A549 (cell line): Measurements from ENCODE around the gene SIGLEC8. TPM values are rescaled to one million over a fixed set of nuclear protein-coding genes. Genes with fewer than 3 reads are reported as not detected.
"Not testable (repeated sequence)": the region's sequence is repeated elsewhere in the genome, so short reads cannot be mapped to it uniquely, and the experiment has no call there.

Experiments used
- ATAC-seq, 2 experiments: fragments of 200-7000 bp in 1 of 2; fragments of >200 bp in 1 of 2; cut with Nextera tagmentation in 1 of 2; cut with Tn5 transposase in 1 of 2; 3 replicates each; pipeline versions ENCODE4 v1.8.0 to v1.9.1; 2018 to 2020; ENCODE audit warnings: mild to moderate bottlenecking in 1 of 2, moderate library complexity in 1 of 2
- CTCF ChIA-PET: fragments of 300-600 bp; sonication (Branson Sonifier 250); formaldehyde crosslinking; extraction: SDS; loops from one replicate; lab custom pipeline; 2021; ENCODE audit warnings: antibody characterized with exemption, inconsistent platforms; lab: Yijun Ruan, JAX
- POLR2A ChIA-PET: fragments of 350-600 bp; formaldehyde crosslinking; extraction: SDS; loops from one replicate; lab custom pipeline; 2021; ENCODE audit warnings: antibody characterized with exemption, inconsistent platforms; lab: Yijun Ruan, JAX
- DNase-seq, 2 experiments: peaks; one replicate each; pipeline versions ENCODE4 v3.0.0 to v3.0.0-alpha.2; 2011 to 2016; ENCODE audit warnings: low read depth in 1 of 2, low spot score in 1 of 2
- FAIRE-seq: peaks from 2 replicates; lab custom pipeline; 2011; peaks lifted over from hg19 to GRCh38; lab: Jason Lieb, UNC
- H3K27ac ChIP-seq, 2 experiments: fragments of >200 bp; sonication (Bioruptor Twin); formaldehyde crosslinking; 3 replicates each; pipeline ENCODE4 v1.5.1; 2016 to 2017
- H3K4me1 ChIP-seq: fragments of >200 bp; sonication (Bioruptor Twin); formaldehyde crosslinking; 3 replicates; pipeline ENCODE4 v1.6.1; 2016
- H3K4me2 ChIP-seq: fragments of >200 bp; sonication (Bioruptor Twin); formaldehyde crosslinking; 3 replicates; pipeline ENCODE4 v1.6.1; 2016
- H3K4me3 ChIP-seq: fragments of >200 bp; sonication (Bioruptor Twin); formaldehyde crosslinking; 3 replicates; pipeline ENCODE4 v1.5.1; 2016
- H3K9me3 ChIP-seq: fragments of >200 bp; sonication (Bioruptor Twin); formaldehyde crosslinking; 3 replicates; pipeline ENCODE4 v1.6.1; 2016
- ATOH8 ChIP-seq: fragments of 250-450 bp; sonication (Bioruptor Pico); IDR thresholded peaks from 2 replicates; pipeline ENCODE4 v1.5.0; 2020; ENCODE audit warnings: low read depth, mild to moderate bottlenecking, moderate library complexity
- EHF ChIP-seq: fragments of 250-450 bp; sonication (Bioruptor Pico); IDR thresholded peaks from 2 replicates; pipeline ENCODE4 v1.5.0; 2020; ENCODE audit warnings: mild to moderate bottlenecking
- ELK1 ChIP-seq: fragments of 150-350 bp; IDR thresholded peaks from 2 replicates; pipeline ENCODE4 v1.6.1; 2014; ENCODE audit warnings: low read depth, mild to moderate bottlenecking, low read length
- EP300 ChIP-seq, 2 experiments: fragments of >200 bp; sonication (Bioruptor Twin); formaldehyde crosslinking; IDR thresholded peaks; 2 replicates in 1 of 2; 3 replicates in 1 of 2; pipeline ENCODE4 v1.6.1; 2016 to 2017
- FOXS1 ChIP-seq: fragments of 250-450 bp; sonication (Bioruptor Pico); IDR thresholded peaks from 2 replicates; pipeline ENCODE4 v1.5.0; 2020; ENCODE audit warnings: mild to moderate bottlenecking, moderate library complexity
- HES2 ChIP-seq: fragments of >200 bp; sonication (Bioruptor Twin); formaldehyde crosslinking; IDR thresholded peaks from 2 replicates; pipeline ENCODE4 v1.6.1; 2016
- HOXA7 ChIP-seq: fragments of 250-450 bp; sonication (Bioruptor Pico); IDR thresholded peaks from 2 replicates; pipeline ENCODE4 v1.5.0; 2020; ENCODE audit warnings: mild to moderate bottlenecking, moderate library complexity
- HOXB13 ChIP-seq: fragments of 250-450 bp; sonication (Bioruptor Pico); IDR thresholded peaks from 2 replicates; pipeline ENCODE4 v1.5.0; 2020; ENCODE audit warnings: low read depth, mild to moderate bottlenecking, moderate library complexity
- HOXB5 ChIP-seq: fragments of 250-450 bp; sonication (Bioruptor Pico); IDR thresholded peaks from 2 replicates; pipeline ENCODE4 v1.5.0; 2020; ENCODE audit warnings: mild to moderate bottlenecking, moderate library complexity
- JUNB ChIP-seq: fragments of >200 bp; sonication (Bioruptor Twin); formaldehyde crosslinking; IDR thresholded peaks from 2 replicates; pipeline ENCODE4 v1.6.1; 2016
- NR3C1 ChIP-seq: fragments of >200 bp; sonication (Bioruptor Twin); formaldehyde crosslinking; IDR thresholded peaks from 3 replicates; pipeline ENCODE4 v1.6.1; 2017
- PBX3 ChIP-seq: IDR thresholded peaks from 2 replicates; pipeline ENCODE4 v1.6.1; 2012
- RAD21 ChIP-seq, 2 experiments: fragments of >200 bp in 1 of 2; sonication (Bioruptor Twin) in 1 of 2; formaldehyde crosslinking in 1 of 2; IDR thresholded peaks in 1 of 2; conservative IDR thresholded peaks in 1 of 2; 2 replicates in 1 of 2; 3 replicates in 1 of 2; pipeline ENCODE4 v1.6.1; 2012 to 2018; ENCODE audit warnings: inconsistent platforms in 1 of 2
- RNF2 ChIP-seq: fragments of 200-600 bp; sonication (generic); IDR thresholded peaks from 2 replicates; pipeline ENCODE4 v1.6.1; 2016; ENCODE audit warnings: low read depth, mild to moderate bottlenecking, antibody characterized with exemption, moderate library complexity, borderline replicate concordance
- SMC3 ChIP-seq: fragments of >200 bp; sonication (Bioruptor Twin); formaldehyde crosslinking; IDR thresholded peaks from 3 replicates; pipeline ENCODE4 v1.6.1; 2018; ENCODE audit warnings: inconsistent platforms
- SREBF2 ChIP-seq: fragments of 450-650 bp; IDR thresholded peaks from 2 replicates; pipeline ENCODE4 v1.6.1; 2014; ENCODE audit warnings: mild to moderate bottlenecking, moderate library complexity
- TP53 ChIP-seq: fragments of 250-450 bp; sonication (Bioruptor Pico); IDR thresholded peaks from 2 replicates; pipeline ENCODE4 v1.5.0; 2021; ENCODE audit warnings: mild to moderate bottlenecking, moderate library complexity
- USF2 ChIP-seq: fragments of 450-650 bp; IDR thresholded peaks from 2 replicates; pipeline ENCODE4 v1.6.1; 2014; ENCODE audit warnings: antibody characterized with exemption
- ZC3H11A ChIP-seq: fragments of 450-650 bp; IDR thresholded peaks from 2 replicates; pipeline ENCODE4 v1.6.1; 2014; ENCODE audit warnings: antibody characterized with exemption, mild to moderate bottlenecking
- WGBS: methylation state at CpG from one replicate; pipeline ENCODE4 v1.1.6; 2017; ENCODE audit errors: missing lambda C conversion rate; 5-methylcytosine and 5-hydroxymethylcytosine counted together
- polyA plus RNA-seq, 4 experiments: library from polyadenylated mRNA; depleted of rRNA in 3 of 4; stranded (reverse); fragments of >200 nt; fragmentation: RNase III in 1 of 4; extraction: RNeasy Plus Mini Kit Qiagen cat#74134 plus additional on column Dnase treatment in 1 of 4; gene quantifications; 2 replicates in 3 of 4; 3 replicates in 1 of 4; pipeline ENCODE4 v1.2.3, GENCODE V29; 2011 to 2017

The SIGLEC8 gene
- polyA plus RNA-seq, 2 of the 4 experiments (the other 2 are of a cell fraction): not detected

- DNase-seq, H3K9me3 ChIP-seq, FAIRE-seq, H3K4me1 ChIP-seq, ATAC-seq, H3K4me3 ChIP-seq, H3K4me2 ChIP-seq, H3K27ac ChIP-seq: not testable (repeated sequence)
- ChIA-PET CTCF (interaction anchor here (0.6 to 3.6 kb wide), 7 partner anchors 9 to 241 kb away, joined by 3 to 11 read pairs (median 4); no protein-coding TSS in a partner anchor), POLR2A (interaction anchor here (1.1 kb wide), 1 partner anchor 77 kb away, joined by 3 read pairs; no protein-coding TSS in a partner anchor)
- WGBS: 10% methylated on average over 9 of the region's 15 CpGs
Observed at GRCh38 chr19:51416422-51416821, 41.8 kb downstream of the SIGLEC8 start.

GRCh38 chr19:51415187-51415586 is 43.1 kb downstream of the SIGLEC8 start:
- ATAC-seq (no peak), DNase-seq (no peak), FAIRE-seq (no peak)
- ChIA-PET POLR2A (interaction anchor here (1.1 kb wide), 1 partner anchor 76 kb away, joined by 3 read pairs; no protein-coding TSS in a partner anchor), CTCF (interaction anchor here (1.0 to 3.6 kb wide), 4 partner anchors 7 to 101 kb away, joined by 3 to 11 read pairs (median 4); no protein-coding TSS in a partner anchor)
- no peak for TF ChIP-seq FOXS1 (CRISPR knock-in tag)
- TF ChIP-seq TP53 (CRISPR knock-in tag): no peak
- Histone ChIP-seq H3K4me2 (no peak overlapping the region), H3K27ac (no peak overlapping the region), H3K4me1 (no peaks in the 10 kb centered on the region), H3K9me3 (no peaks in the 10 kb centered on the region), H3K4me3 (no peak overlapping the region)
- WGBS: 35% methylated on average over 10 of the region's 12 CpGs

- no peaks in the 10 kb centered on the region for H3K4me1 ChIP-seq
- DNase-seq (no peak), FAIRE-seq (no peak), ATAC-seq (no peak)
- TF ChIP-seq EP300 (IDR thresholded peaks at IDR 0.05): no peak
- TF ChIP-seq PBX3: no peak
- no peak for TF ChIP-seq HES2
- no peak for TF ChIP-seq NR3C1
- TF ChIP-seq SMC3: no peak
- TF ChIP-seq ELK1: no peak
- no peak for TF ChIP-seq EHF (CRISPR knock-in tag)
- no peak for TF ChIP-seq SREBF2
- TF ChIP-seq HOXB13 (CRISPR knock-in tag): no peak
- no peak for TF ChIP-seq JUNB
- no peak for TF ChIP-seq USF2
- TF ChIP-seq ZC3H11A: no peak
- TF ChIP-seq ATOH8 (CRISPR knock-in tag): no peak
- TF ChIP-seq RAD21 (conservative IDR thresholded peaks at IDR 0.05 in 1 of 2, IDR thresholded peaks at IDR 0.05 in 1 of 2): no peak
- no peak for TF ChIP-seq HOXA7 (CRISPR knock-in tag)
- no peak for TF ChIP-seq RNF2
- no peak for TF ChIP-seq HOXB5 (CRISPR knock-in tag)
- peaks cover 1% of the 10 kb centered on the region; the same call in 1 of the 3 replicates for H3K9me3 ChIP-seq
- 59% methylated on average over 15 of the region's 15 CpGs for WGBS
- no peak overlapping the region for H3K4me2 ChIP-seq
- ChIA-PET POLR2A (no interaction called here), CTCF (interaction anchor here (0.7 to 3.2 kb wide), 5 partner anchors 10 to 367 kb away, joined by 3 to 17 read pairs (median 3); no protein-coding TSS in a partner anchor)
- no peak overlapping the region for H3K27ac ChIP-seq
- no peak overlapping the region for H3K4me3 ChIP-seq
Observed at GRCh38 chr19:51410950-51411748, 47.1 kb downstream of the SIGLEC8 start.
